Upper lobe of right lung (tissue), 1 donor: ENCODE measurements around the gene SLC39A11. TPM values are rescaled to one million over a fixed set of nuclear protein-coding genes. Genes with fewer than 3 reads are reported as not detected.

ENCODE experiments used
- ATAC-seq: fragments of 200-7000 bp; cut with Tn5 transposase; one replicate; pipeline ENCODE4 v1.9.1; 2020; ENCODE audit warnings: mild to moderate bottlenecking, moderate library complexity
- DNase-seq: peaks from one replicate; pipeline ENCODE4 v3.0.0-alpha.2; 2020
- H3K27ac ChIP-seq: fragments of 200-600 bp; one replicate; pipeline ENCODE4 v1.8.0; 2022
- H3K27me3 ChIP-seq: fragments of 200-600 bp; one replicate; pipeline ENCODE4 v1.8.0; 2022; ENCODE audit warnings: mild to moderate bottlenecking
- H3K36me3 ChIP-seq: fragments of 200-600 bp; one replicate; pipeline ENCODE4 v1.8.0; 2022
- H3K4me1 ChIP-seq: fragments of 200-600 bp; one replicate; pipeline ENCODE4 v1.8.0; 2022
- H3K4me3 ChIP-seq: fragments of 200-600 bp; one replicate; pipeline ENCODE4 v1.8.0; 2022; ENCODE audit warnings: mild to moderate bottlenecking
- H3K9me3 ChIP-seq: fragments of 200-600 bp; one replicate; pipeline ENCODE4 v1.8.0; 2022
- CTCF ChIP-seq: fragments of 200-600 bp; IDR thresholded peaks from one replicate; pipeline ENCODE4 v1.8.0; 2022; ENCODE audit warnings: antibody characterized with exemption
- intact Hi-C: fragments of 100-400 bp; cut with DNase I; formaldehyde crosslinking; loops from one replicate; pipeline ENCODE4 v1.11.0; 2022
- total RNA-seq: library from RNA; stranded (reverse); fragmentation: NEBNext Ultra II Directional; extraction: Animal tissue kit (Norgen Biotek cat#: 25700); gene quantifications from one replicate; pipeline ENCODE4 v1.2.1, GENCODE V29; 2021
- donor health status: DM: no; HTN: yes; CAD: no; lungs with severe emphysema.

The SLC39A11 gene
- total RNA-seq, 1 donor from 2014 or later, result 33.7 TPM

DNA sequence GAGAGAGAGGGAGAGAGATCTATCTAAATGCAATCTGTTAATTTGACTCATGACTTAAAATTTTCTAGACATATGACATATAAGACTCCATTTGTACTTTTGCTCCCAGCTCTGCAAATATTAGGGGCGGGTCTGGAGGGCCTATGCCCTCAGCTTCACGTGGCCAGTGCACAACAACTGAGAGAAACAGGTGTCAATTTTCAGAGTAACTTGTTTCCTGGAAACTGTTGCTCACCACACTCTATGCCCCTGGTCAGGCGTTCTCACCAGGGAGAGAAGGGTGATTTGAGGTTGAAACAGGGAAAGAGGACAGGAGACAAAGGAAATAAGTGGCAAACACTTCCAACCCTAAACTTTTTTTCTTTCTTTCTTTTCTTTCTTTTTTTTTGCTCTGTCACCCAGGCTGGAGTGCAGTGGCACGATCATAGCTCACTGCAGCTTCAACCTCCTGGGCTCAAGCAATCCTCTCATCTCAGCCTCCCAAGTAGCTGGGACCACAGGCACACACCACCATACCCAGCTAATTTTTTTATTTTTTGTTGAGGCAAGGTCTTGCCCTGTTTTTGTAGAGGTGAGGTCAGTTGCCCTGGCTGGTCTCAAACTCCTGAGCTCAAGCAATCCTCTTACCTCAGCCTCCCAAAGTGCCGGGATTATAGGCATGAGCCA is 270.0 kb downstream of the SLC39A11 start:
- no peak for TF ChIP-seq CTCF
- H3K4me3 ChIP-seq, result no peak overlapping the region
- H3K27me3 ChIP-seq, result no peaks in the 10 kb centered on the region
- intact Hi-C loops, result no loop called here
- ATAC-seq, result no peak
- no peak for DNase-seq
- H3K9me3 ChIP-seq, result peaks cover 11% of the 10 kb centered on the region
- no peak overlapping the region for H3K27ac ChIP-seq
- H3K4me1 ChIP-seq, result no peaks in the 10 kb centered on the region
- H3K36me3 ChIP-seq, result no peaks in the 10 kb centered on the region

DNA sequence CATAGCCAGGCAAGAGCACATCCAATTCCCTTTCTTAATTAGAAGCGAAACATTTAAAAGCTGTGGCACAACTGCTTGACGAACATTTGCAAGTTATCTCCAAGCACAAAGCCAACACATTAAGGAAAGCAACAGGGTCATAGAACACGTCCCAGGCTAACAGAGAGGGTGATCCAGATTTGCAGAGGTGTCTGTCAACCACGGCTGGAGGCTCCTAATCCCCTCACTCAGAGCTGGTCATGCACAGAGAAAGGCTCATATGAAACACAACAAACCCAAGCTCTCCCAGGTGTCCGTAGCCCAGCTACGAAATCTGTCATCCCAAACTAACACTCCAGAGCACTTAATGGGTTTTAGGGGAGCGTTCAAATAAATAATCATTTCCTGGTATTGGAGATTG is 276.1 kb downstream of the SLC39A11 start:
- Histone ChIP-seq H3K27me3 (no peaks in the 10 kb centered on the region), H3K4me3 (no peak overlapping the region), H3K36me3 (no peaks in the 10 kb centered on the region), H3K9me3 (no peaks in the 10 kb centered on the region), H3K27ac (no peak overlapping the region), H3K4me1 (no peaks in the 10 kb centered on the region)
- TF ChIP-seq CTCF, result no peak
- intact Hi-C loops, result no loop called here
- DNase-seq (no peak), ATAC-seq (no peak)

DNA sequence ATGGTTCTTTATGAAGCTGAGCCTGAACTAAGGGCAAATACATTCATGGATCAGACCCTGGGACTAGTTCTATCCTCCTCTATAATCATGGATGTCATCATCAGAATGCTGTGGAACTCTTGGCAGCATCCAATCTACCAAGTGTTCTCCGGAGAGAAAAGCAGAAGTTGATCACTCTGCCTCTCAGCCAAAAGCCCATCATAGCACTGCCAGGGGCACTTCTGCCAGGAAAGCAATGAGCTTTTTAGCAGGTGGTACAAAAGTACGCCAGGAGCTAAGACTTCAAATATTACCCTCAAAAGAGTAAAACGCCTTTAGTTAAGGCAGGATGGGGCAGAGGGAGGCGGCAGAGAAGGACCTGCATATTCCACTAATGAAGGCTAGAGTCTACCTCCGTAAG is 279.0 kb downstream of the SLC39A11 start:
- H3K36me3 ChIP-seq, result no peaks in the 10 kb centered on the region

DNA sequence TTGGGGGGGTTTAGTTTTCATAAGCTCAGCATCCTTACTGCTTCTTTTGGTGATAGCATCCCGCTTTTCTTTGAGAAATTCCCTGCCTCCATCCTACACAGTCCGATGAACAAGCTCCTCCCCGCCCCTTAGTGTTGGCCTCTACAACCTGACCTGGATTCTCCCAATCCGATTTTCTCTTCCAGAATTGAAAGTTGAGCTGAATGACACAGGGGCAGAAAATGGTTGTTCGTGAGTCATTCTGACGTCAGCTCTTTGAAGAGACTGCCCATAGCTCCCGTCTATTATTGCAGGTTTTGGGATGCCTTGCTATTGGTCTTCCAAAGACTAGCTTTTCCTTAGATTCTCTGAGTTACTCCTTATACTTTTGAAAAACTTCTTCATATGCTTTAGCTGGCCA is 279.7 kb downstream of the SLC39A11 start:
- TF ChIP-seq CTCF, result no peak
- no peak overlapping the region for H3K4me3 ChIP-seq
- ATAC-seq, result no peak
- H3K27me3 ChIP-seq, result no peaks in the 10 kb centered on the region
- no peaks in the 10 kb centered on the region for H3K36me3 ChIP-seq
- no peak for DNase-seq
- H3K9me3 ChIP-seq, result no peaks in the 10 kb centered on the region
- H3K4me1 ChIP-seq, result no peaks in the 10 kb centered on the region
- intact Hi-C loops, result no loop called here
- H3K27ac ChIP-seq, result no peak overlapping the region

More for the DNA sequence above, 279.0 kb downstream of the SLC39A11 start:
- DNase-seq (no peak), ATAC-seq (no peak)
- Histone ChIP-seq H3K27me3 (no peaks in the 10 kb centered on the region), H3K4me3 (no peak overlapping the region), H3K4me1 (no peaks in the 10 kb centered on the region), H3K27ac (no peak overlapping the region), H3K9me3 (no peaks in the 10 kb centered on the region)
- intact Hi-C loops, result no loop called here
- no peak for TF ChIP-seq CTCF

- Histone ChIP-seq H3K9me3 (no peaks in the 10 kb centered on the region), H3K27ac (no peak overlapping the region), H3K4me3 (no peak overlapping the region), H3K4me1 (no peaks in the 10 kb centered on the region), H3K27me3 (no peaks in the 10 kb centered on the region), H3K36me3 (no peaks in the 10 kb centered on the region)
- no peak for DNase-seq
- no peak for TF ChIP-seq CTCF
- no peak for ATAC-seq
- intact Hi-C loops, result no loop called here
Observed at GRCh38 chr17:72811976-72812687, 280.4 kb downstream of the SLC39A11 start.
